Endodermal cell (in vitro differentiated cells): Measurements from ENCODE around the gene SOAT2. TPM values are rescaled to one million over a fixed set of nuclear protein-coding genes. Genes with fewer than 3 reads are reported as not detected.

ENCODE experiments used
- DNase-seq: peaks from one replicate; pipeline ENCODE4 v3.0.0-alpha.2; 2017
- H3K27ac ChIP-seq: 2 replicates; pipeline ENCODE4 v1.5.1; 2013; ENCODE audit warnings: mild to moderate bottlenecking, low read depth, low read length, moderate library complexity
- H3K27me3 ChIP-seq: 2 replicates; pipeline ENCODE4 v1.6.1; 2013; ENCODE audit warnings: mild to moderate bottlenecking, low read length, moderate library complexity; ENCODE audit not compliant: insufficient read depth, control insufficient read depth, poor library complexity, severe bottlenecking
- H3K36me3 ChIP-seq: 2 replicates; pipeline ENCODE4 v1.7.0; 2013; ENCODE audit warnings: mild to moderate bottlenecking, low read length, moderate library complexity; ENCODE audit not compliant: control insufficient read depth, insufficient read depth
- H3K4me1 ChIP-seq: one replicate; pipeline ENCODE4 v1.7.0; 2013; ENCODE audit warnings: low read length; ENCODE audit not compliant: control insufficient read depth, insufficient read depth
- H3K4me3 ChIP-seq: 2 replicates; pipeline ENCODE4 v1.5.1; 2013; ENCODE audit warnings: mild to moderate bottlenecking, low read length, moderate library complexity
- H3K9ac ChIP-seq: 2 replicates; pipeline ENCODE4 v1.6.1; 2013; ENCODE audit warnings: mild to moderate bottlenecking, low read length, moderate library complexity; ENCODE audit not compliant: poor library complexity, severe bottlenecking; ENCODE audit errors: extremely low read depth
- H3K9me3 ChIP-seq: 2 replicates; pipeline ENCODE4 v1.6.1; 2013; ENCODE audit warnings: mild to moderate bottlenecking, low read length, moderate library complexity; ENCODE audit not compliant: control insufficient read depth
- H3K27ac Mint-ChIP-seq: 2 replicates; pipeline ENCODE4 v1.8.0; 2020; ENCODE audit warnings: mixed read lengths
- H3K27me3 Mint-ChIP-seq: 2 replicates; pipeline ENCODE4 v1.8.0; 2021; ENCODE audit warnings: mild to moderate bottlenecking, mixed read lengths; ENCODE audit not compliant: insufficient read depth
- H3K36me3 Mint-ChIP-seq: 2 replicates; pipeline ENCODE4 v1.8.0; 2020; ENCODE audit warnings: low read depth, mixed read lengths
- H3K4me1 Mint-ChIP-seq: 2 replicates; pipeline ENCODE4 v1.8.0; 2020; ENCODE audit warnings: mixed read lengths
- H3K4me3 Mint-ChIP-seq: 2 replicates; pipeline ENCODE4 v1.8.0; 2020; ENCODE audit warnings: mild to moderate bottlenecking, moderate library complexity, mixed read lengths
- H3K9me3 Mint-ChIP-seq: 2 replicates; pipeline ENCODE4 v1.8.0; 2020; ENCODE audit warnings: mild to moderate bottlenecking, mixed read lengths
- CTCF ChIP-seq: fragments of 200-600 bp; sonication (generic); conservative IDR thresholded peaks from 2 replicates; pipeline ENCODE4 v1.5.0; 2021; ENCODE audit warnings: antibody characterized with exemption, mild to moderate bottlenecking
- WGBS, 2 experiments: methylation state at CpG; one replicate each; pipeline versions ENCODE4 v1.1.5 to v1.1.7; 2013; ENCODE audit warnings: missing lambda C conversion rate in 2 of 2, mixed read lengths in 1 of 2; ENCODE audit not compliant: insufficient coverage in 1 of 2, insufficient read length in 1 of 2; 5-methylcytosine and 5-hydroxymethylcytosine counted together
- total RNA-seq, 2 donors: library from RNA; stranded (reverse); fragmentation: NEBNext Ultra II Directional in 1 of 2; extraction: Animal tissue kit (Norgen Biotek cat#: 25700) in 1 of 2; gene quantifications; 2 replicates in 1 of 2; 3 replicates in 1 of 2; pipeline ENCODE4 v1.2.1, GENCODE V29; 2021

The SOAT2 gene
- total RNA-seq, 2 donors from 2014 or later = 0.46 to 0.71 TPM

GRCh38 chr12:53097564-53098353, 5.5 kb upstream of the SOAT2 start, which contains the start of gene IGFBP6:
IGFBP6 (plus strand) TSS chr12:53097667; CDS start chr12:53097718, 51 bp downstream.
- peak; percentile 35 for TF ChIP-seq CTCF
- Mint-ChIP-seq H3K36me3 (no peaks in the 10 kb centered on the region), H3K4me3 (peak within 1 kb of the TSS; percentile 69), H3K27me3 (peaks cover 49% of the 10 kb centered on the region), H3K27ac (no peak within 1 kb of the TSS), H3K9me3 (no peaks in the 10 kb centered on the region), H3K4me1 (peaks cover 56% of the 10 kb centered on the region)
- Histone ChIP-seq H3K4me1 (peaks cover 22% of the 10 kb centered on the region), H3K27ac (no peak within 1 kb of the TSS), H3K4me3 (peak within 1 kb of the TSS; percentile 80), H3K36me3 (no peaks in the 10 kb centered on the region), H3K27me3 (peaks cover 31% of the 10 kb centered on the region), H3K9me3 (no peaks in the 10 kb centered on the region), H3K9ac (peak within 1 kb of the TSS; percentile 20)
- WGBS, 2 experiments = 0 to 1% methylated on average over 18 to 51 of the region's 51 CpGs
- peak; percentile 88 for DNase-seq

DNA sequence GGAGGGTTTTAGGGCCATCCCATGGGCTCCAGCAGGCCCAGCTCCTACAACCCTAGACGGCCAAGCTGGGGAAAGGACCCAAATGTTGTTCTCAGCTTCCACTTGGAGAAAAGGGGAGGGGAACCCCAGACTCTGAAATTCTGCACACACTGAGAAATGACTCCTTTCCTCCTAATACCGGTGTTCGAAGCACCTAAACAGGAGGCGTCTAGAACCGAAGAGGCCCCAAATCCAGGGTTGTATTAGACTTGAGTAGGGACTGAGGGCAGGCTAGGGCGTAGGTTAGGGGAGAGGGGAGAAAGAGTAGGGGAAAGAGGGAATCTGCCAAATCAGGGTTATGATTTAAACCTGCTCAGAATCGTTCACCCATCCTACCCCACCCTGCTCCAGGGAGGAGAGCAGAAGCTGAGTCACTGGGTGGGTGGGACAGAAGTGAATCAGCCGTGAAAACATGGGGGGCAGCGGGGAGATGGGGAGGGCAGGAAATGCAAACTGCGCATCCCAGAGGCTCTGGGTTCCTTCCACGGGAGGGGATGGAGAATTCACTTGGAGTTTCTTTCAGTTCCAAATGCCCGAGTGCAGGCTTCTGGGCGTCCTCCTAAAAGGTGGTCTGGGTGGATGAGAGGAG, 4.8 kb upstream of the SOAT2 start:
- Histone ChIP-seq H3K9me3 (no peaks in the 10 kb centered on the region), H3K4me1 (peaks cover 29% of the 10 kb centered on the region), H3K9ac (no peak overlapping the region), H3K27me3 (peaks cover 31% of the 10 kb centered on the region), H3K4me3 (peak overlapping the region; percentile 80), H3K27ac (no peak overlapping the region), H3K36me3 (no peaks in the 10 kb centered on the region)
- Mint-ChIP-seq H3K9me3 (no peaks in the 10 kb centered on the region), H3K27me3 (peaks cover 47% of the 10 kb centered on the region), H3K4me1 (peaks cover 58% of the 10 kb centered on the region), H3K27ac (no peak overlapping the region), H3K4me3 (peak overlapping the region; percentile 69), H3K36me3 (no peaks in the 10 kb centered on the region)
- DNase-seq = peak; percentile 70
- WGBS, 2 experiments = 31 to 34% methylated on average over 9 to 13 of the region's 13 CpGs
- no peak for TF ChIP-seq CTCF

GRCh38 chr12:53099071-53099882, 4.0 kb upstream of the SOAT2 start:
- H3K36me3 ChIP-seq = no peaks in the 10 kb centered on the region
- H3K4me1 Mint-ChIP-seq = peaks cover 56% of the 10 kb centered on the region
- H3K9ac ChIP-seq = peak overlapping the region; percentile 28
- H3K27ac Mint-ChIP-seq = peak overlapping the region; percentile 88
- TF ChIP-seq CTCF = peak; percentile 99
- peak overlapping the region; percentile 69 for H3K4me3 Mint-ChIP-seq
- H3K9me3 ChIP-seq = no peaks in the 10 kb centered on the region
- H3K4me3 ChIP-seq = peak overlapping the region; percentile 80
- 13 to 16% methylated on average over 3 to 6 of the region's 6 CpGs for WGBS, 2 experiments
- no peak overlapping the region for H3K27ac ChIP-seq
- peaks cover 47% of the 10 kb centered on the region for H3K27me3 Mint-ChIP-seq
- peaks cover 30% of the 10 kb centered on the region for H3K4me1 ChIP-seq
- H3K36me3 Mint-ChIP-seq = no peaks in the 10 kb centered on the region
- DNase-seq = peak; percentile 98
- peaks cover 31% of the 10 kb centered on the region for H3K27me3 ChIP-seq
- H3K9me3 Mint-ChIP-seq = no peaks in the 10 kb centered on the region
